K562 (cell line): ENCODE results near the gene ABCA3. TPM values are rescaled to one million over a fixed set of nuclear protein-coding genes. Genes with fewer than 3 reads are reported as not detected.
A peak's percentile ranks its signal among the peaks of the same experiment; 100 is the strongest.

ENCODE experiments used
- C11orf30 ChIP-seq: fragments of 450-650 bp; IDR thresholded peaks from 2 replicates; pipeline ENCODE4 v1.6.1; 2016; ENCODE audit warnings: low read depth, mild to moderate bottlenecking
- EGR1 ChIP-seq: fragments of 450-650 bp; conservative IDR thresholded peaks from 2 replicates; pipeline ENCODE4 v1.6.1; 2017; ENCODE audit warnings: mild to moderate bottlenecking
- FOXA3 ChIP-seq, 2 experiments: fragments of 450-650 bp in 1 of 2; sonication (generic) in 1 of 2; formaldehyde crosslinking; IDR thresholded peaks in 1 of 2; conservative IDR thresholded peaks in 1 of 2; 2 replicates each; pipeline versions ENCODE4 v1.4.0 to v1.8.0; 2020 to 2022; ENCODE audit warnings: mild to moderate bottlenecking in 2 of 2, missing genetic modification reagents in 1 of 2
- ID3 ChIP-seq, 2 experiments: fragments of 250-450 bp in 1 of 2; fragments of 450-650 bp in 1 of 2; sonication (Bioruptor Pico) in 1 of 2; IDR thresholded peaks; 2 replicates each; pipeline versions ENCODE4 v1.6.1 to v1.8.0; 2016 to 2021; ENCODE audit warnings: mild to moderate bottlenecking in 2 of 2, moderate library complexity in 2 of 2, missing compliant biosample characterization in 1 of 2, missing genetic modification characterization in 1 of 2
- KAT7 ChIP-seq: sonication (generic); formaldehyde crosslinking; IDR thresholded peaks from 2 replicates; pipeline ENCODE4 v1.8.0; 2022; ENCODE audit warnings: missing genetic modification reagents, mild to moderate bottlenecking, borderline replicate concordance
- MAX ChIP-seq: sonication (generic); formaldehyde crosslinking; IDR thresholded peaks from 2 replicates; pipeline ENCODE4 v1.9.0; 2022; ENCODE audit warnings: mild to moderate bottlenecking, missing genetic modification reagents
- MNT ChIP-seq, 2 experiments: fragments of 450-650 bp; conservative IDR thresholded peaks; 2 replicates each; pipeline ENCODE4 v1.6.1; 2017; ENCODE audit warnings: mild to moderate bottlenecking in 2 of 2, moderate library complexity in 2 of 2
- NR2F6 ChIP-seq: fragments of 450-650 bp; formaldehyde crosslinking; IDR thresholded peaks from 2 replicates; pipeline ENCODE4 v1.4.0; 2020; ENCODE audit warnings: mild to moderate bottlenecking
- POLR2AphosphoS5 ChIP-seq: IDR thresholded peaks from 2 replicates; pipeline ENCODE4 v1.6.1; 2011; ENCODE audit warnings: mild to moderate bottlenecking, low read depth, low read length, moderate library complexity; ENCODE audit not compliant: control insufficient read depth, insufficient read depth
- PRMT5 ChIP-seq: sonication (generic); formaldehyde crosslinking; IDR thresholded peaks from 2 replicates; pipeline ENCODE4 v1.5.0; 2020; ENCODE audit warnings: missing genetic modification reagents
- PTBP1 ChIP-seq: fragments of 200-400 bp; formaldehyde crosslinking; IDR thresholded peaks from 2 replicates; pipeline ENCODE4 v1.6.1; 2017; ENCODE audit warnings: low read depth, low read length
- RNF219 ChIP-seq: fragments of 250-450 bp; sonication (Bioruptor Pico); IDR thresholded peaks from 2 replicates; pipeline ENCODE4 v1.5.0; 2022; ENCODE audit warnings: mild to moderate bottlenecking
- XRCC5 ChIP-seq: fragments of 200-400 bp; formaldehyde crosslinking; IDR thresholded peaks from 2 replicates; pipeline ENCODE4 v1.6.1; 2017; ENCODE audit warnings: low read depth, mild to moderate bottlenecking, low read length
- ZBTB7A ChIP-seq: IDR thresholded peaks from 2 replicates; pipeline ENCODE4 v1.6.1; 2011; ENCODE audit warnings: low read depth, mild to moderate bottlenecking, low read length, moderate library complexity, borderline replicate concordance; ENCODE audit not compliant: control insufficient read depth
- ZNF133 ChIP-seq: fragments of 250-450 bp; sonication (Bioruptor Pico); IDR thresholded peaks from 2 replicates; pipeline ENCODE4 v1.4.0; 2020; ENCODE audit warnings: mild to moderate bottlenecking
- ZNF592 ChIP-seq: fragments of 450-650 bp; IDR thresholded peaks from 2 replicates; pipeline ENCODE4 v1.6.1; 2017; ENCODE audit warnings: antibody characterized with exemption, mild to moderate bottlenecking
- polyA plus RNA-seq, 8 experiments: library from polyadenylated mRNA; depleted of rRNA in 4 of 8; stranded (reverse) in 5 of 8; unstranded in 3 of 8; fragments of >200 nt; fragmentation: Nextera tagmentation in 2 of 8; fragmentation: Illumina TruSeq in 1 of 8; extraction: Ambion mirVana in 2 of 8; extraction: Trizol in 1 of 8; gene quantifications; 2 replicates each; pipeline versions ENCODE4 v1.2.1 to v1.2.3, GENCODE V29; 2011 to 2014; ENCODE audit warnings: inconsistent platforms in 1 of 8, missing spikeins in 1 of 8
- total RNA-seq, 7 experiments: library from RNA; depleted of rRNA in 6 of 7; stranded (reverse); fragments of >200 nt in 6 of 7; fragmentation: Illumina TruSeq in 2 of 7; extraction: Trizol in 2 of 7; gene quantifications; 2 replicates each; pipeline versions ENCODE4 v1.2.1 to v1.2.3, GENCODE V29; 2011 to 2021; ENCODE audit warnings: low replicate concordance in 1 of 7

Gene ABCA3
- total and polyA plus RNA-seq, 9 of the 15 experiments (the other 6 are each of a cell fraction or from before 2014, with no cell fraction given), result 0.66 to 23.7 (median 6.9) TPM

GRCh38 chr16:2340564-2341455, at the start of gene ABCA3 (continued):
- peak; percentile 93 to 97 for TF ChIP-seq MNT (conservative IDR thresholded peaks at IDR 0.05)
- TF ChIP-seq ZNF592, result peak; percentile 99
- 0 out of 2 replicates have a peak, but pooled peaks have one; percentile 52 for TF ChIP-seq PTBP1
- TF ChIP-seq KAT7, result peak; percentile 74; the same call in 1 of the 2 replicates
- no peak for TF ChIP-seq ID3 (CRISPR knock-in tag; IDR thresholded peaks at IDR 0.05)
- peak; percentile 85 for TF ChIP-seq ID3 (tag; IDR thresholded peaks at IDR 0.05)
- peak; percentile 61; the same call in 1 of the 2 replicates for TF ChIP-seq POLR2AphosphoS5
- no peak for TF ChIP-seq ZNF133 (CRISPR knock-in tag)
- TF ChIP-seq PRMT5 (CRISPR knock-in tag), result 0 out of 2 replicates have a peak, but pooled peaks have one; percentile 17
- 0 out of 2 replicates have a peak, but pooled peaks have one; percentile 10 for TF ChIP-seq C11orf30
- TF ChIP-seq ZBTB7A, result 0 out of 2 replicates have a peak, but pooled peaks have one; percentile 43
- peak; percentile 100 for TF ChIP-seq MAX (CRISPR knock-in tag)
- peak in 1 of 2 experiments; percentile 91; a peak in 2 of 4 replicates for TF ChIP-seq FOXA3 (CRISPR knock-in tag; conservative IDR thresholded peaks at IDR 0.05 in 1 of 2, IDR thresholded peaks at IDR 0.05 in 1 of 2)
- peak; percentile 99 for TF ChIP-seq XRCC5
- peak; percentile 22; the same call in 1 of the 2 replicates for TF ChIP-seq EGR1
- no peak for TF ChIP-seq NR2F6 (CRISPR knock-in tag)
- TF ChIP-seq RNF219 (CRISPR knock-in tag), result 0 out of 2 replicates have a peak, but pooled peaks have one; percentile 38
